Coronary artery (tissue), 2 donors: ENCODE data around the gene ANO2.

ENCODE experiments used
- DNase-seq: peaks from one replicate; pipeline ENCODE4 v3.0.0-alpha.2; 2017; ENCODE audit warnings: low spot score
- H3K27ac ChIP-seq, 2 donors: fragments of 200-600 bp; sonication (generic); one replicate each; pipeline ENCODE4 v1.5.1; 2016 to 2019
- H3K4me3 ChIP-seq: fragments of 200-600 bp; sonication (generic); 2 replicates; pipeline ENCODE4 v1.5.1; 2016; ENCODE audit warnings: mild to moderate bottlenecking, moderate library complexity
- CTCF ChIP-seq: fragments of 200-600 bp; sonication (generic); IDR thresholded peaks from one replicate; pipeline ENCODE4 v1.5.1; 2019; ENCODE audit warnings: antibody characterized with exemption

ANO2 gene

GRCh38 chr12:5963515-5963914 lies 18.5 kb upstream of the ANO2 start:
- DNase-seq = no peak
- no peak for TF ChIP-seq CTCF
- H3K4me3 ChIP-seq = no peak overlapping the region
- H3K27ac ChIP-seq = no peak overlapping the region

GRCh38 chr12:5960783-5961182 lies 15.7 kb upstream of the ANO2 start:
- no peak for DNase-seq
- Histone ChIP-seq H3K27ac (no peak overlapping the region), H3K4me3 (no peak overlapping the region)
- no peak for TF ChIP-seq CTCF

GRCh38 chr12:5956987-5957386 lies 11.9 kb upstream of the ANO2 start:
- H3K4me3 ChIP-seq = no peak overlapping the region
- DNase-seq = no peak
- TF ChIP-seq CTCF = no peak
- no peak overlapping the region for H3K27ac ChIP-seq

- H3K27ac ChIP-seq = no peak overlapping the region
Observed at GRCh38 chr12:5954661-5955060, 9.6 kb upstream of the ANO2 start.

GRCh38 chr12:5953835-5954586 lies 9.0 kb upstream of the ANO2 start:
- TF ChIP-seq CTCF = no peak
- Histone ChIP-seq H3K27ac (no peak overlapping the region), H3K4me3 (no peak overlapping the region)
- no peak for DNase-seq

More at GRCh38 chr12:5954661-5955060, 9.6 kb upstream of the ANO2 start:
- no peak overlapping the region for H3K4me3 ChIP-seq
- DNase-seq = no peak
- TF ChIP-seq CTCF = no peak

GRCh38 chr12:5952031-5952430 lies 7.0 kb upstream of the ANO2 start:
- DNase-seq = no peak
- TF ChIP-seq CTCF = no peak
- no peak overlapping the region for H3K4me3 ChIP-seq
- H3K27ac ChIP-seq = no peak overlapping the region

- DNase-seq = no peak
- TF ChIP-seq CTCF = no peak
- Histone ChIP-seq H3K27ac (no peak overlapping the region), H3K4me3 (no peak overlapping the region)
Observed at GRCh38 chr12:5948696-5949095, 3.6 kb upstream of the ANO2 start.
